SK-N-SH (cell line): ENCODE data around the gene FBXL5. TPM values are rescaled to one million over a fixed set of nuclear protein-coding genes. Genes with fewer than 3 reads are reported as not detected.

Experiments used
- CTCF ChIA-PET: fragments of 300-600, 350-600 bp; formaldehyde crosslinking; extraction: SDS; loops from one replicate; lab custom pipeline; 2021; lab: Yijun Ruan, JAX
- POLR2A ChIA-PET: fragments of 350-600 bp; sonication (Branson Sonifier 250); formaldehyde crosslinking; extraction: SDS; loops from one replicate; lab custom pipeline; 2020; ENCODE audit warnings: antibody characterized with exemption, inconsistent platforms; lab: Yijun Ruan, JAX
- DNase-seq: peaks from one replicate; pipeline ENCODE4 v3.0.0; 2012
- H2AFZ ChIP-seq: fragments of 200-600 bp; sonication (generic); 2 replicates; pipeline ENCODE4 v1.8.1; 2016; ENCODE audit warnings: antibody characterized with exemption, mild to moderate bottlenecking, low read depth
- H3F3A ChIP-seq: fragments of 200-600 bp; sonication (generic); replicated peaks from 2 replicates; pipeline ENCODE3; 2016; ENCODE audit warnings: antibody characterized with exemption, mild to moderate bottlenecking; ENCODE audit not compliant: insufficient read depth
- H3K27ac ChIP-seq, 2 experiments: fragments of 200-500 bp in 1 of 2; fragments of 200-600 bp in 1 of 2; sonication (Bioruptor generic) in 1 of 2; sonication (generic), shearing (Covaris generic) in 1 of 2; 2 replicates each; pipeline versions ENCODE4 v1.5.1 to v1.6.1; 2014 to 2016; ENCODE audit warnings: low read depth in 2 of 2, inconsistent platforms in 1 of 2, low read length in 1 of 2, mild to moderate bottlenecking in 1 of 2, mixed read lengths in 1 of 2
- H3K27me3 ChIP-seq: fragments of 200-600 bp; sonication (generic), shearing (Covaris generic); 2 replicates; pipeline ENCODE4 v1.6.1; 2016; ENCODE audit warnings: mixed run types; ENCODE audit not compliant: insufficient read depth
- H3K36me3 ChIP-seq, 2 experiments: fragments of 200-500 bp in 1 of 2; fragments of 200-600 bp in 1 of 2; sonication (Bioruptor generic) in 1 of 2; sonication (generic) in 1 of 2; replicated peaks in 1 of 2; 2 replicates each; pipeline versions ENCODE3 to v1.5.1; 2014 to 2016; ENCODE audit warnings: low read length in 1 of 2, mild to moderate bottlenecking in 1 of 2; ENCODE audit not compliant: insufficient read depth in 2 of 2, control insufficient read depth in 1 of 2
- H3K4me1 ChIP-seq, 2 experiments: fragments of 200-500 bp in 1 of 2; fragments of 200-600 bp in 1 of 2; sonication (Bioruptor generic) in 1 of 2; sonication (generic), shearing (Covaris generic) in 1 of 2; 2 replicates each; pipeline versions ENCODE4 v1.5.1 to v1.6.1; 2014 to 2016; ENCODE audit warnings: low read depth in 1 of 2, low read length in 1 of 2, mixed run types in 1 of 2; ENCODE audit not compliant: insufficient read depth in 2 of 2, control insufficient read depth in 1 of 2
- H3K4me2 ChIP-seq: fragments of 200-600 bp; sonication (generic), shearing (Covaris generic); 2 replicates; pipeline ENCODE4 v1.6.1; 2017; ENCODE audit warnings: mixed run types
- H3K4me3 ChIP-seq, 2 experiments: fragments of 200-500 bp in 1 of 2; fragments of 200-600 bp in 1 of 2; sonication (Bioruptor generic) in 1 of 2; sonication (generic), shearing (Covaris generic) in 1 of 2; 2 replicates each; pipeline versions ENCODE4 v1.5.1 to v1.8.1; 2014 to 2016; ENCODE audit warnings: low read depth in 2 of 2, inconsistent platforms in 1 of 2, low read length in 1 of 2, mild to moderate bottlenecking in 1 of 2, mixed read lengths in 1 of 2, moderate library complexity in 1 of 2
- H3K79me2 ChIP-seq: fragments of 200-600 bp; sonication (generic); 2 replicates; pipeline ENCODE4 v1.8.1; 2017; ENCODE audit warnings: mild to moderate bottlenecking; ENCODE audit not compliant: insufficient read depth
- H3K9ac ChIP-seq: fragments of 200-600 bp; sonication (generic); 2 replicates; pipeline ENCODE4 v1.6.1; 2017; ENCODE audit warnings: mixed run types
- H3K9me2 ChIP-seq: fragments of 200-600 bp; sonication (generic); 2 replicates; pipeline ENCODE4 v1.6.1; 2017; ENCODE audit warnings: mixed run types
- H3K9me3 ChIP-seq: fragments of 200-600 bp; sonication (generic); 2 replicates; pipeline ENCODE4 v1.6.1; 2017; ENCODE audit warnings: mixed run types, mild to moderate bottlenecking, moderate library complexity
- H4K20me1 ChIP-seq: fragments of 200-600 bp; sonication (generic); 2 replicates; pipeline ENCODE4 v1.6.1; 2017; ENCODE audit warnings: mild to moderate bottlenecking, mixed run types; ENCODE audit not compliant: insufficient read depth
- CHD2 ChIP-seq: fragments of 150-350 bp; IDR thresholded peaks from 2 replicates; pipeline ENCODE4 v1.6.1; 2018; ENCODE audit warnings: low read length; ENCODE audit not compliant: partially characterized antibody
- EZH2phosphoT487 ChIP-seq: fragments of 200-600 bp; sonication (generic); IDR thresholded peaks from 2 replicates; pipeline ENCODE4 v1.6.1; 2017; ENCODE audit warnings: low read depth, mixed run types, mild to moderate bottlenecking, antibody characterized with exemption, moderate library complexity, borderline replicate concordance
- JUND ChIP-seq: IDR thresholded peaks from 2 replicates; pipeline ENCODE4 v1.4.0; 2012
- NRF1 ChIP-seq: IDR thresholded peaks from 2 replicates; pipeline ENCODE4 v1.6.1; 2012; ENCODE audit warnings: low read depth, mild to moderate bottlenecking, low read length
- POLR2AphosphoS5 ChIP-seq: IDR thresholded peaks from 2 replicates; pipeline ENCODE4 v1.6.1; 2012; ENCODE audit warnings: low read depth, low read length
- RCOR1 ChIP-seq: fragments of 150-350 bp; IDR thresholded peaks from 2 replicates; pipeline ENCODE4 v1.6.1; 2017; ENCODE audit warnings: antibody characterized with exemption, low read length
- TEAD4 ChIP-seq: IDR thresholded peaks from 2 replicates; pipeline ENCODE4 v1.4.0; 2012; ENCODE audit warnings: mild to moderate bottlenecking, borderline replicate concordance; ENCODE audit not compliant: insufficient read depth
- WGBS: methylation state at CpG from one replicate; pipeline ENCODE4 v1.1.6; 2017; ENCODE audit warnings: low lambda C conversion rate; 5-methylcytosine and 5-hydroxymethylcytosine counted together
- polyA plus RNA-seq, 3 experiments: library from polyadenylated mRNA; depleted of rRNA; stranded (reverse); fragments of >200 nt; gene quantifications; 2 replicates each; pipeline ENCODE4 v1.2.3, GENCODE V29; 2012
- TF ChIP-seq, protein P1 (sequence below): IDR thresholded peaks from 2 replicates; pipeline ENCODE4 v1.6.1; 2012; ENCODE audit warnings: mild to moderate bottlenecking, low read depth, low read length, moderate library complexity

Gene FBXL5
- polyA plus RNA-seq, 1 of the 3 experiments (the other 2 are of a cell fraction), result 13.5 TPM

DNA sequence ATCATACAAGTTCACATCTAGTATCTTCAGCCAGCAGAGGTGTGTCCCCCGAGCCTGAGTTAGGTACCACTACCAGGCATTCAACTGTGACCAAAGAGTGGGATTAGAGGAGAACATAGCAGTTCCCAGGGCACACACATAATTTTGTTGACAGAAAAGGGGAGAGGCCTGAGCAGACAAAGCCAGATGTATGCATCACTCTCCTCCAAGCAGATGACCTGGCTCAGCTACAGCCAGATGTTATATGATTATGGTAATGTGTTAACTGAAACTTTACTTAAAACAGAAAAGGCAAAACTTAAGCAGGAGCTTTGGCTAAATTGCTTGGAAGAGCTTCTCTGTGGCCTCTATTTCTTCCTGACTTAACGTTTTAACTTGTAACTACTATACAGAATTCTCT is 96.6 kb downstream of the FBXL5 start:
- H3K4me1 ChIP-seq, result no peaks in the 10 kb centered on the region
- no peak for DNase-seq
- 90% methylated on average over 1 of the region's 2 CpGs for WGBS
- H3K4me2 ChIP-seq, result no peak overlapping the region
- H3K27ac ChIP-seq, result no peak overlapping the region
- no peaks in the 10 kb centered on the region for H3F3A ChIP-seq
- no peaks in the 10 kb centered on the region for H4K20me1 ChIP-seq
- H2AFZ ChIP-seq, result no peak overlapping the region
- H3K79me2 ChIP-seq, result no peaks in the 10 kb centered on the region
- H3K9me2 ChIP-seq, result no peaks in the 10 kb centered on the region
- POLR2A ChIA-PET, result no interaction called here
- CTCF ChIA-PET, result no interaction called here
- H3K4me3 ChIP-seq, result no peak overlapping the region
- H3K27me3 ChIP-seq, result no peaks in the 10 kb centered on the region
- H3K9ac ChIP-seq, result no peak overlapping the region
- H3K9me3 ChIP-seq, result no peaks in the 10 kb centered on the region
- TF ChIP-seq NRF1 (no peak), POLR2AphosphoS5 (no peak), TEAD4 (no peak)
- TF ChIP-seq, all 33 proteins: peak for 0
- H3K36me3 ChIP-seq, result peaks cover 22 to 44% of the 10 kb centered on the region in 2 experiments

DNA sequence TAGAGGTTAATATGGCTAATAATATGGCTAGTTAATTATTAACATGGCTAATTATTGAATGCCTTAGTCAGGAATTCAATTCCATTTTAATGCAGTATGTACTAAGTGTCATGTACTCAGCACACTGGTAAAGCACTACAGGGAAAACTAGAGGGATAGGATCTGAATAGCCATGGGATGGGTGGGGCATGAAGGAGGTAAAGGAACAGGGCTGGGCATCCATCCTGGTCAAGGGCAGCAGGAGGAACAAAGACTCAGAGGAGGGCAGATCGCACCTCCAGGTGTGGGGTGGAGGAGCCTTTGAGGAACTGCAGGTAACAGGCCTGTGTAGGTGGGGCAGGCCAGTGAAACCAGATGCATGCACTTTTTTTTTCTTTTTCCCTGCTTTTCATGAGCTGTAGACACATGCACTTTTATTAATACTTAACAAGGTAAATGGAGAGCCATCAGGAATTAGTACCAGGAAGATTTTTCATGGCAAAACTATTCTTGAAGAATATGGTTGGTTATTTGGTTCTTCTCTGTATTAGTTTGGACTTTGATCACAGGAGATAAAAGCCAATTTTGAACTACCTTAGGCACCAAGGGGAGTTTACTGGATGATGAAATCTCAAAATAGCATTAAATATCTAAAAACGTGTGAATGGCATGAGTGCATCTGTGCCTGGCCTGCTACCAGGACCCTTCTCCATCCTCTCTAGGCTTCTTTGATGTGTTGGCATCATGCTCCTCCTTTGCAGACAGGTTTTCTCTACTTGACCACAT is 97.2 kb downstream of the FBXL5 start:
- no peaks in the 10 kb centered on the region for H3K79me2 ChIP-seq
- no peak overlapping the region for H3K9ac ChIP-seq
- H3K27ac ChIP-seq, result no peak overlapping the region
- H3F3A ChIP-seq, result no peaks in the 10 kb centered on the region
- H3K4me2 ChIP-seq, result no peak overlapping the region
- peaks cover 26 to 46% of the 10 kb centered on the region in 2 experiments for H3K36me3 ChIP-seq
- no peak for TF ChIP-seq JUND
- no peak for TF ChIP-seq CHD2
- no peak for TF ChIP-seq EZH2phosphoT487
- TF ChIP-seq, protein P1, sequence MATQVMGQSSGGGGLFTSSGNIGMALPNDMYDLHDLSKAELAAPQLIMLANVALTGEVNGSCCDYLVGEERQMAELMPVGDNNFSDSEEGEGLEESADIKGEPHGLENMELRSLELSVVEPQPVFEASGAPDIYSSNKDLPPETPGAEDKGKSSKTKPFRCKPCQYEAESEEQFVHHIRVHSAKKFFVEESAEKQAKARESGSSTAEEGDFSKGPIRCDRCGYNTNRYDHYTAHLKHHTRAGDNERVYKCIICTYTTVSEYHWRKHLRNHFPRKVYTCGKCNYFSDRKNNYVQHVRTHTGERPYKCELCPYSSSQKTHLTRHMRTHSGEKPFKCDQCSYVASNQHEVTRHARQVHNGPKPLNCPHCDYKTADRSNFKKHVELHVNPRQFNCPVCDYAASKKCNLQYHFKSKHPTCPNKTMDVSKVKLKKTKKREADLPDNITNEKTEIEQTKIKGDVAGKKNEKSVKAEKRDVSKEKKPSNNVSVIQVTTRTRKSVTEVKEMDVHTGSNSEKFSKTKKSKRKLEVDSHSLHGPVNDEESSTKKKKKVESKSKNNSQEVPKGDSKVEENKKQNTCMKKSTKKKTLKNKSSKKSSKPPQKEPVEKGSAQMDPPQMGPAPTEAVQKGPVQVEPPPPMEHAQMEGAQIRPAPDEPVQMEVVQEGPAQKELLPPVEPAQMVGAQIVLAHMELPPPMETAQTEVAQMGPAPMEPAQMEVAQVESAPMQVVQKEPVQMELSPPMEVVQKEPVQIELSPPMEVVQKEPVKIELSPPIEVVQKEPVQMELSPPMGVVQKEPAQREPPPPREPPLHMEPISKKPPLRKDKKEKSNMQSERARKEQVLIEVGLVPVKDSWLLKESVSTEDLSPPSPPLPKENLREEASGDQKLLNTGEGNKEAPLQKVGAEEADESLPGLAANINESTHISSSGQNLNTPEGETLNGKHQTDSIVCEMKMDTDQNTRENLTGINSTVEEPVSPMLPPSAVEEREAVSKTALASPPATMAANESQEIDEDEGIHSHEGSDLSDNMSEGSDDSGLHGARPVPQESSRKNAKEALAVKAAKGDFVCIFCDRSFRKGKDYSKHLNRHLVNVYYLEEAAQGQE, result no peak
- no peak for TF ChIP-seq RCOR1
- TF ChIP-seq NRF1, result no peak
- TF ChIP-seq, all 33 proteins: peak for 0
- no peaks in the 10 kb centered on the region for H3K27me3 ChIP-seq
- H3K9me2 ChIP-seq, result no peaks in the 10 kb centered on the region
- no peak for DNase-seq
- no peaks in the 10 kb centered on the region for H3K9me3 ChIP-seq
- WGBS, result 91% methylated on average over 2 of the region's 2 CpGs
- no peak overlapping the region for H2AFZ ChIP-seq
- CTCF ChIA-PET, result no interaction called here
- no peaks in the 10 kb centered on the region for H3K4me1 ChIP-seq
- H3K4me3 ChIP-seq, result no peak overlapping the region
- POLR2A ChIA-PET, result no interaction called here
- H4K20me1 ChIP-seq, result no peaks in the 10 kb centered on the region
